ENCODE data around the gene RASGRP2.

Gene RASGRP2

GRCh38 chr11:64758330-64759079, 14.6 kb upstream of the RASGRP2 start:
- Histone ChIP-seq H3K27me3 (replicated peaks in 2 of 5; ENCODE audit: control insufficient read depth in 4 of 5, insufficient read depth in 5 of 5, low read length in 4 of 5) (no peaks in the 10 kb centered on the region), H3K36me3 (ENCODE audit: control insufficient read depth in 4 of 4, insufficient read depth in 4 of 4, low read length in 3 of 4) (peaks cover 3 to 15% (median 13%) of the 10 kb centered on the region in 4 experiments), H3K4me3 (ENCODE audit: control insufficient read depth in 1 of 7, extremely low read depth in 1 of 7, insufficient read depth in 4 of 7, low read depth in 2 of 7, low read length in 6 of 7) (no peak overlapping the region), H3K4me1 (ENCODE audit: control extremely low read depth in 1 of 4, control insufficient read depth in 4 of 4, insufficient read depth in 4 of 4, low read length in 3 of 4) (peaks cover 3 to 37% (median 25%) of the 10 kb centered on the region in 4 experiments), H3K27ac (ENCODE audit: insufficient read depth in 1 of 2, low read depth in 1 of 2, low read length in 2 of 2, poor library complexity in 1 of 2, severe bottlenecking in 2 of 2) (no peak overlapping the region), H3K9me3 (ENCODE audit: control extremely low read depth in 1 of 5, control insufficient read depth in 4 of 5, insufficient read depth in 2 of 5, low read depth in 1 of 5, low read length in 4 of 5) (no peaks in the 10 kb centered on the region)
- ChIA-PET CTCF (interaction anchor here (20.1 kb wide), 1 partner anchor 14 kb away, joined by 345 read pairs; the partner anchor contains the start of gene RASGRP2), POLR2A (interaction anchor here (9.5 kb wide), 1 partner anchor 13 kb away, joined by 152 read pairs; the partner anchor contains the start of gene RASGRP2)
- WGBS (ENCODE audit: insufficient coverage): 96% methylated on average over 12 of the region's 15 CpGs
- no peak for DNase-seq

- CTCF ChIA-PET: interaction anchor here (0.9 to 20.1 kb wide), 3 partner anchors 8 to 25 kb away, joined by 3 to 345 read pairs (median 3); partner anchors contain the start of gene RASGRP2
- Histone ChIP-seq H3K9me3 (ENCODE audit: control extremely low read depth in 1 of 5, control insufficient read depth in 4 of 5, insufficient read depth in 2 of 5, low read depth in 1 of 5, low read length in 4 of 5) (no peaks in the 10 kb centered on the region), H3K4me3 (ENCODE audit: control insufficient read depth in 1 of 7, extremely low read depth in 1 of 7, insufficient read depth in 4 of 7, low read depth in 2 of 7, low read length in 6 of 7) (no peak overlapping the region)
These were observed 13.8 kb upstream of the RASGRP2 start for GRCh38 chr11:64757549-64758329.

GRCh38 chr11:64755681-64756361, 11.9 kb upstream of the RASGRP2 start:
- H3K36me3 ChIP-seq (ENCODE audit: control insufficient read depth in 4 of 4, insufficient read depth in 4 of 4, low read length in 3 of 4): no peaks in the 10 kb centered on the region
- no peak for DNase-seq
- no peaks in the 10 kb centered on the region for H3K9me3 ChIP-seq (ENCODE audit: control extremely low read depth in 1 of 5, control insufficient read depth in 4 of 5, insufficient read depth in 2 of 5, low read depth in 1 of 5, low read length in 4 of 5)
- 93% methylated on average over 7 of the region's 13 CpGs for WGBS (ENCODE audit: insufficient coverage)
- H3K4me3 ChIP-seq (ENCODE audit: control insufficient read depth in 1 of 7, extremely low read depth in 1 of 7, insufficient read depth in 4 of 7, low read depth in 2 of 7, low read length in 6 of 7): no peak overlapping the region
- H3K4me1 ChIP-seq (ENCODE audit: control extremely low read depth in 1 of 4, control insufficient read depth in 4 of 4, insufficient read depth in 4 of 4, low read length in 3 of 4): peaks cover 0 to 17% (median 8%) of the 10 kb centered on the region in 4 experiments
- ChIA-PET POLR2A (interaction anchor here (1.5 kb wide), 1 partner anchor 11 kb away, joined by 8 read pairs; the partner anchor contains the start of gene RASGRP2), CTCF (interaction anchor here (1.5 to 20.1 kb wide), 3 partner anchors 11 to 15 kb away, joined by 5 to 345 read pairs (median 6); partner anchors contain the start of gene RASGRP2)
- no peak overlapping the region for H3K27ac ChIP-seq (ENCODE audit: insufficient read depth in 1 of 2, low read depth in 1 of 2, low read length in 2 of 2, poor library complexity in 1 of 2, severe bottlenecking in 2 of 2)
- H3K27me3 ChIP-seq (replicated peaks in 2 of 5; ENCODE audit: control insufficient read depth in 4 of 5, insufficient read depth in 5 of 5, low read length in 4 of 5): no peaks in the 10 kb centered on the region

More at GRCh38 chr11:64757549-64758329, 13.8 kb upstream of the RASGRP2 start:
- Histone ChIP-seq H3K27ac (ENCODE audit: insufficient read depth in 1 of 2, low read depth in 1 of 2, low read length in 2 of 2, poor library complexity in 1 of 2, severe bottlenecking in 2 of 2) (no peak overlapping the region), H3K36me3 (ENCODE audit: control insufficient read depth in 4 of 4, insufficient read depth in 4 of 4, low read length in 3 of 4) (peaks cover 0 to 8% (median 8%) of the 10 kb centered on the region in 4 experiments), H3K27me3 (replicated peaks in 2 of 5; ENCODE audit: control insufficient read depth in 4 of 5, insufficient read depth in 5 of 5, low read length in 4 of 5) (no peaks in the 10 kb centered on the region), H3K4me1 (ENCODE audit: control extremely low read depth in 1 of 4, control insufficient read depth in 4 of 4, insufficient read depth in 4 of 4, low read length in 3 of 4) (peaks cover 0 to 29% (median 17%) of the 10 kb centered on the region in 4 experiments)
- 94% methylated on average over 19 of the region's 19 CpGs for WGBS (ENCODE audit: insufficient coverage)
- no peak for DNase-seq
- POLR2A ChIA-PET: interaction anchor here (0.7 to 9.5 kb wide), 2 partner anchors 12 to 18 kb away, joined by 3 to 152 read pairs; partner anchors contain the start of gene RASGRP2

DNA sequence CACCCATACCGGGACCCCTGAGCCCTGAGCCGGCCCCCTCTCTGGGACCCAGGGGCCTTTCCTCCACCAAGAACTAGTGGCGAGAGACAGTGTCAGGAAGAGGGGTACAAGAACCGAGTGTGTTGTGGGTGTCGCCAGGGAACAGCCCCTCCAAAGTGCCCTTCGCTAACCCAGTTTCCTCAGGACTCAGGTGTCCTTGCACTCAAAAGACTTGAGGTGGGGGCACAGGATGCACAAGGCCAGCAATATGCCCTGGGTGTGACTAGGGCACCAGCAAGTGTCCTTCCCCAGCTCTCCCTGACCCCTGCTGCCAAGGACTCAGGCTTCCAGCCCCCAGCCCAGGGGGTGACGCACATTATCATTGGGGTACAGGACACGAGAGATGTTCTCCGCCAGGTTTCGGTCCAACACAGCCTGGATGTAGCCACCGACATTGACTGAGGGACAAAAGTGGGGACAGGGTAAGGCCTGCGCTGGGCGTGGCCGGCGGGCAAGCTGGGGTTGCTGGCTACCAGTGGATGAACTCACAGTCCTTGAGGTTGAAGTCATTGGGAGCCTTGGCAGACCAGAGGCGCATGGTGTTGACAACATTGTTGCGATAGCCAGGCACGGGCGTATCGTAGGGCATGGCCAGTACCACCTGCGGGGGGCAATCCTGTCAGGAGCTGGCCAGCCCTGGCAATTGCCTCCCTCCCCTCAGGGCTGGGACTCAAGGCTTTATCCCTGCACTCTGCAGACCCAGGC, 11.1 kb upstream of the RASGRP2 start:
- H3K27ac ChIP-seq (ENCODE audit: insufficient read depth in 1 of 2, low read depth in 1 of 2, low read length in 2 of 2, poor library complexity in 1 of 2, severe bottlenecking in 2 of 2): no peak overlapping the region
- H3K9me3 ChIP-seq (ENCODE audit: control extremely low read depth in 1 of 5, control insufficient read depth in 4 of 5, insufficient read depth in 2 of 5, low read depth in 1 of 5, low read length in 4 of 5): no peaks in the 10 kb centered on the region
- WGBS (ENCODE audit: insufficient coverage): 98% methylated on average over 20 of the region's 21 CpGs
- H3K36me3 ChIP-seq (ENCODE audit: control insufficient read depth in 4 of 4, insufficient read depth in 4 of 4, low read length in 3 of 4): no peaks in the 10 kb centered on the region
- no peak overlapping the region for H3K4me3 ChIP-seq (ENCODE audit: control insufficient read depth in 1 of 7, extremely low read depth in 1 of 7, insufficient read depth in 4 of 7, low read depth in 2 of 7, low read length in 6 of 7)
- ChIA-PET CTCF (interaction anchor here (1.5 to 20.1 kb wide), 3 partner anchors 11 to 16 kb away, joined by 5 to 345 read pairs (median 6); partner anchors contain the start of gene RASGRP2), POLR2A (interaction anchor here (1.5 kb wide), 1 partner anchor 10 kb away, joined by 8 read pairs; the partner anchor contains the start of gene RASGRP2)
- H3K4me1 ChIP-seq (ENCODE audit: control extremely low read depth in 1 of 4, control insufficient read depth in 4 of 4, insufficient read depth in 4 of 4, low read length in 3 of 4): peaks cover 0 to 14% (median 4%) of the 10 kb centered on the region in 4 experiments
- H3K27me3 ChIP-seq (replicated peaks in 2 of 5; ENCODE audit: control insufficient read depth in 4 of 5, insufficient read depth in 5 of 5, low read length in 4 of 5): no peaks in the 10 kb centered on the region
- no peak for DNase-seq

DNA sequence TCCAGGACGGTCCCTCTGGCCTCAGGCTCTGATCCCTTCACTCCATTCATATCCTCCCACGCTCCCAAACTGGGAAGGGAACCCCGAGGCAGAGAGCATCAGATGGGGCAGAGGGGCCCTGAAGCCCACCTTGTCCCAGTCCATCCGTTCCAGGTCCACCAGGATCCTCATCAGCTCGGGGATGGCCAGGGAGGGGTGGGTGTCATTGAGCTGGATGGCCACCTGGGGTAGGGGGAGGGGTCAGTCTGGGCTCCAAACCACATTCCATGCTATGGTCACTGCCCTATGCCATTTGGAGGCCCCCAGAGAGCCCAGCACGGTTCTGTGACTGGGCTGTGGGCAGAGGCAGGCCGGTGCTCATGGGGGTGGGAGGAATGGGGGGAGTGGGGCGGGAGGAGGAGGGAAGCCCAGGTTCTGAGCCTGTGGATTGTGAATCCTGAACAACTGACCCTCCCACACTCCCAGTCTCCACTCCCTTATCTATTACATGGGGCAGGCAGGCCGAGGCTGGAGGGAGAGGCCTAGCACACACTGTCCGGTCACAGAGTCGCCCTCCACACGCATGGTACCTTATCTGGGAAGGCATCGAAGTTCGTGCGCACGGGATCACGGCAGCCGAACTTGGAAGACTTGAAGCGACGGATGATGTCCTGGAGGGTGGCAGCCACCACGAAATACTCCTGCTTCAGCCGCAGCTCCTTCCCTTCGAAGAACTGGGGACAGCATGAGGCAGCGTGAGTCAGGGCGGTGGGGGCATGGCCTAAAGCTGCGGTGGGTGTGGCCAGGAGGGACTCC, 10.4 kb upstream of the RASGRP2 start:
- Histone ChIP-seq H3K4me1 (ENCODE audit: control extremely low read depth in 1 of 4, control insufficient read depth in 4 of 4, insufficient read depth in 4 of 4, low read length in 3 of 4) (peaks cover 0 to 6% (median 1%) of the 10 kb centered on the region in 4 experiments), H3K27ac (ENCODE audit: insufficient read depth in 1 of 2, low read depth in 1 of 2, low read length in 2 of 2, poor library complexity in 1 of 2, severe bottlenecking in 2 of 2) (no peak overlapping the region), H3K9me3 (ENCODE audit: control extremely low read depth in 1 of 5, control insufficient read depth in 4 of 5, insufficient read depth in 2 of 5, low read depth in 1 of 5, low read length in 4 of 5) (no peaks in the 10 kb centered on the region), H3K36me3 (ENCODE audit: control insufficient read depth in 4 of 4, insufficient read depth in 4 of 4, low read length in 3 of 4) (no peaks in the 10 kb centered on the region), H3K27me3 (replicated peaks in 2 of 5; ENCODE audit: control insufficient read depth in 4 of 5, insufficient read depth in 5 of 5, low read length in 4 of 5) (no peaks in the 10 kb centered on the region), H3K4me3 (ENCODE audit: control insufficient read depth in 1 of 7, extremely low read depth in 1 of 7, insufficient read depth in 4 of 7, low read depth in 2 of 7, low read length in 6 of 7) (no peak overlapping the region)
- ChIA-PET POLR2A (no interaction called here), CTCF (interaction anchor here (1.1 to 20.1 kb wide), 3 partner anchors 8 to 13 kb away, joined by 3 to 345 read pairs (median 6); partner anchors contain the start of gene RASGRP2)
- WGBS (ENCODE audit: insufficient coverage): 96% methylated on average over 22 of the region's 26 CpGs
- DNase-seq: no peak
